ENCODE results near the gene ARL11.
"Not testable (repeated sequence)": the region's sequence is repeated elsewhere in the genome, so short reads cannot be mapped to it uniquely, and the experiment has no call there.

The ARL11 gene

DNA sequence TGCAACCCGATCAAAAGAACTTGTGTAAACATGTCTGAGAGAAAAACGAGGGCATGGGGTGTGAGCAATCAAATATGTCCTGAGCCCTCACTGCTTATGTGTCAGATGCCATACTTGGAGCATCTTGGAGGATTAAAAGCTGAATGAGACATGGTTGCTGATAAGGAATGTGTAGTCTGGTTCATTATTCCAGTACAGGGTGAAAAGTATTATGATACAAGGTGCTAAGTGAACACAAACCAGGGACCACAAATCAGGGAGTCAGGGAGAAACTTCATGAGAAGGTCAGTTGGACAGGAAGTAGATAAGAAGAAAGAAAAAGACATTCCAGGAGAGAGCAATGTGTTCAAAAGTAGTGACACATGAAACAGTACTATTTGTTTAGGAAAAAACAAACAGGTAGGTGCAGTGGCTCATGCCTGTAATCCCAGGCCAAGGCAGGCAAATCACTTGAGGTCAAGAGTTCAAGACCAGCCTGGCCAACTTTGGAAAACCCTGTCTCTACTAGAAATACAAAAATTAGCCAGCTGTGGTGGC lies 40.9 kb upstream of the ARL11 start:
- DNase-seq (ENCODE audit: low spot score) = no peak
- TF ChIP-seq CTCF (IDR thresholded peaks at IDR 0.05; ENCODE audit: extremely low read depth, missing control alignments) = no peak

DNA sequence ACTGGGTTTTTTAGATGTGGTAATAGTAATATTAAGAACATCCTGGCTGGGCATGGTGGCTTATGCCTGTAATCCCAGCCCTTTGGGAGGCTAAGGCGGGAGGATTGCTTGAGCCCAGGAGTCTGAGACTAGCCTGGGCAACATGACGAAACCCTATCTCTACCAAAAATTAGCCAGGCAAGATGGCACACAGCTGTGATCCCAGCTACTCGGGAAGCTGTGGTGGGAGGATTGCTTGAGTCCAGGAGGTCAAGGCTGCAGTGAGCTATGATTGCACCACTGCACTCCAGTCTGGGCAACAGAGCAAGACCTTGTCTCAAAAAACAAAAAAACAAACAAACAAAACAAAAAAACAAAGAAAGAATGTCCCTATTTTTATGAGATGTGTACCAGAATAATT lies 37.6 kb upstream of the ARL11 start:
- DNase-seq (ENCODE audit: low spot score) = not testable (repeated sequence)

DNA sequence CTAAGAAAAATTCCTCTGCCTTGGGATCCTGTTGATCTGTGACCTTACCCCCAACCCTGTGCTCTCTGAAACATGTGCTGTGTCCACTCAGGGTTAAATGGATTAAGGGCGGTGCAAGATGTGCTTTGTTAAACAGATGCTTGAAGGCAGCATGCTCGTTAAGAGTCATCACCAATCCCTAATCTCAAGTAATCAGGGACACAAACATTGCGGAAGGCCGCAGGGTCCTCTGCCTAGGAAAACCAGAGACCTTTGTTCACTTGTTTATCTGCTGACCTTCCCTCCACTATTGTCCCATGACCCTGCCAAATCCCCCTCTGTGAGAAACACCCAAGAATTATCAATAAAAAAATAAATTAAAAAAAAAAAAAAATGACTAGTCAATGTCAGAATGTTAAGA lies 34.4 kb upstream of the ARL11 start:
- DNase-seq (ENCODE audit: low spot score) = not testable (repeated sequence)

GRCh38 chr13:49594576-49594975 lies 33.7 kb upstream of the ARL11 start:
- no peak for TF ChIP-seq CTCF (IDR thresholded peaks at IDR 0.05; ENCODE audit: extremely low read depth, missing control alignments)
- DNase-seq (ENCODE audit: low spot score) = no peak

DNA sequence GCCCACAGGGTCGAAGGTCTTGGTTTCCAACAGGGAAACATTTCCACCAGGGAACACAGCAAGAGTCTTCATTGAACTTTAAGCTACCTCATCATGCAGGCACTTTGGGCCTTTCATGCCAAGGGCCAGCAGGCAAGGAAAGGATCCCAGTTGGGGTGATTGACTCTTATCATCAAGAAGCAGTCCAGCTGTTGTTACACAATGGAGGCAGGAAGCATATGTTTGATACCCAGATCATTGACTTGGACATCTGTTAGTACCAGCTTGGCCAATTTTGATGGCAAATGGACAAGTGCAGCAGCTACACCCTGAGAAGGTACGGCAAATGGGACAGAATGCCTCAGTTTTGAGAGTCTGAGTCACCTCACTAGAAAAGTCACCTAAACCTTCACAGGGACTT lies 32.1 kb upstream of the ARL11 start:
- no peak for TF ChIP-seq CTCF (IDR thresholded peaks at IDR 0.05; ENCODE audit: extremely low read depth, missing control alignments)
- no peak for DNase-seq (ENCODE audit: low spot score)

DNA sequence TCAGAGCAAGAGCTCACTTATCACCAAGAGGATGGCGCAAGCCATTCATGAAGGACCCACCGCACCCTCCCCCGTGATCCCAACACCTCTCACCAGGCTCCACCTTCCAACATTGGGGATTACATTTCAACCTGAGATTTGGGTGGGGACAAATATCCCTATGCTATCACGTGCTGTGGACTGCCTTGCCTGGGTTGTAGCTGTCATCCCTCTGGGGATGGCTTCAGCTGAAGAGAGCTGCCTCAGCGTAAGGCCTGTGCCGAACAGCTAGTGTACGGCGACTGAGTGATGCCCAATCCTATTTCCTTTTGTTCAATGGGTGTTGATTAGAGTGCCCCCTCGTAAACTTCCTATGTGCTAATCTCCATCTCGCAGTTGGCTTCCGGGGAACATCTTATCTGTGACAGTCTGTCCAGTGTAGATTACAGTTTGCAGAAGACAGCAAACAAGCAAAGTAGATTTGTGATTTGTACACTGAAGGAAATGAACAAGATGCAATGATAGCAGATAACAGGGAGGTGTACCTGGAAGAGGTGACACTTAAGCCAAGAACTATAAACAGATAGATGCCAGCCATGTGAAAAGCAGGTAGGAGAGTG lies 31.2 kb upstream of the ARL11 start:
- DNase-seq (ENCODE audit: low spot score) = no peak
- no peak for TF ChIP-seq CTCF (IDR thresholded peaks at IDR 0.05; ENCODE audit: extremely low read depth, missing control alignments)

GRCh38 chr13:49602005-49602404 lies 26.3 kb upstream of the ARL11 start:
- no peak for TF ChIP-seq CTCF (IDR thresholded peaks at IDR 0.05; ENCODE audit: extremely low read depth, missing control alignments)

DNA sequence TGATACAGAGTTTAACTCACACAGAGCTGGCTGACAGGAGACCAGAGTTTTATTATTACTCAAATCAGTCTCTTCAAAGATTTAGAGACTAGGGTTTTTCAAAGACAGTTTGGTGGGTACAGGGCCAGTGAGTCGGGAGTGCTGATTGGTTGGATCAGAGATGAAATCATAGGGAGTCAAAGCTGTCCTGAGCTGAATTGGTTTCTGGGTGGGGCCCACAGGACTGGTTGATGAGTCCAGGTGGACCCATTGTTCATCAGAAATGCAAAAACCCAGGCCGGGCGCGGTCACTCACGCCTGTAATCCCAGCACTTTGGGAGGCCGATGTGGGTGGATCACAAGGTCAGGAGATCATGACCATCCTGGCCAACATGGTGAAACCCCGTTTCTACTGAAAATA lies 25.7 kb upstream of the ARL11 start:
- DNase-seq (ENCODE audit: low spot score) = not testable (repeated sequence)

More at GRCh38 chr13:49602005-49602404, 26.3 kb upstream of the ARL11 start:
- no peak for DNase-seq (ENCODE audit: low spot score)

GRCh38 chr13:49604570-49604969 lies 23.7 kb upstream of the ARL11 start:
- DNase-seq (ENCODE audit: low spot score) = no peak
- no peak for TF ChIP-seq CTCF (IDR thresholded peaks at IDR 0.05; ENCODE audit: extremely low read depth, missing control alignments)

All from GM20000 (cell line).